Testis (tissue), 2 donors: Measurements from ENCODE around the gene CAPRIN1.

ENCODE experiments used
- CTCF ChIP-seq, 3 experiments: fragments of 450-650 bp in 2 of 3; fragments of 200-600 bp in 1 of 3; sonication (generic) in 1 of 3; IDR thresholded peaks; one replicate each; pipeline ENCODE4 v1.5.1; 2016 to 2019; ENCODE audit warnings: antibody characterized with exemption in 3 of 3, mild to moderate bottlenecking in 2 of 3, moderate library complexity in 1 of 3
- POLR2A ChIP-seq: fragments of 450-650 bp; IDR thresholded peaks from one replicate; pipeline ENCODE4 v1.6.1; 2017; ENCODE audit warnings: antibody characterized with exemption, mild to moderate bottlenecking, moderate library complexity

GRCh38 chr11:34145847-34146381, 94.4 kb downstream of the CAPRIN1 start:
- no peak for TF ChIP-seq CTCF (IDR thresholded peaks at IDR 0.05)
- no peak for TF ChIP-seq POLR2A
